GM12872 (cell line): ENCODE data around the gene RND2.

Source experiments
- CTCF ChIP-seq: IDR thresholded peaks from 3 replicates; pipeline ENCODE4 v1.5.1; 2011; ENCODE audit warnings: low read depth, mild to moderate bottlenecking, low read length, moderate library complexity; ENCODE audit not compliant: insufficient read depth

Gene RND2

GRCh38 chr17:43027091-43028032, 2.3 kb downstream of the RND2 start:
- no peak for TF ChIP-seq CTCF

- TF ChIP-seq CTCF, result no peak
Observed at GRCh38 chr17:43028221-43028861, 3.3 kb downstream of the RND2 start.

- no peak for TF ChIP-seq CTCF
Observed at GRCh38 chr17:43030137-43030767, 5.2 kb downstream of the RND2 start.

GRCh38 chr17:43031666-43032065, 6.6 kb downstream of the RND2 start:
- no peak for TF ChIP-seq CTCF

GRCh38 chr17:43033948-43034881, 9.2 kb downstream of the RND2 start:
- no peak for TF ChIP-seq CTCF

- TF ChIP-seq CTCF, result no peak
Observed at GRCh38 chr17:43034894-43035293, 9.9 kb downstream of the RND2 start.

- TF ChIP-seq CTCF, result no peak
Observed at GRCh38 chr17:43039646-43040045, 14.6 kb downstream of the RND2 start.
